Measurements from ENCODE around the gene TRAPPC3. TPM values are rescaled to one million over a fixed set of nuclear protein-coding genes. Genes with fewer than 3 reads are reported as not detected.
A peak's percentile ranks its signal among the peaks of the same experiment; 100 is the strongest.

TRAPPC3 gene
- total RNA-seq, 4 donors from 2014 or later, result 10.6 to 70.6 (median 38.1) TPM

DNA sequence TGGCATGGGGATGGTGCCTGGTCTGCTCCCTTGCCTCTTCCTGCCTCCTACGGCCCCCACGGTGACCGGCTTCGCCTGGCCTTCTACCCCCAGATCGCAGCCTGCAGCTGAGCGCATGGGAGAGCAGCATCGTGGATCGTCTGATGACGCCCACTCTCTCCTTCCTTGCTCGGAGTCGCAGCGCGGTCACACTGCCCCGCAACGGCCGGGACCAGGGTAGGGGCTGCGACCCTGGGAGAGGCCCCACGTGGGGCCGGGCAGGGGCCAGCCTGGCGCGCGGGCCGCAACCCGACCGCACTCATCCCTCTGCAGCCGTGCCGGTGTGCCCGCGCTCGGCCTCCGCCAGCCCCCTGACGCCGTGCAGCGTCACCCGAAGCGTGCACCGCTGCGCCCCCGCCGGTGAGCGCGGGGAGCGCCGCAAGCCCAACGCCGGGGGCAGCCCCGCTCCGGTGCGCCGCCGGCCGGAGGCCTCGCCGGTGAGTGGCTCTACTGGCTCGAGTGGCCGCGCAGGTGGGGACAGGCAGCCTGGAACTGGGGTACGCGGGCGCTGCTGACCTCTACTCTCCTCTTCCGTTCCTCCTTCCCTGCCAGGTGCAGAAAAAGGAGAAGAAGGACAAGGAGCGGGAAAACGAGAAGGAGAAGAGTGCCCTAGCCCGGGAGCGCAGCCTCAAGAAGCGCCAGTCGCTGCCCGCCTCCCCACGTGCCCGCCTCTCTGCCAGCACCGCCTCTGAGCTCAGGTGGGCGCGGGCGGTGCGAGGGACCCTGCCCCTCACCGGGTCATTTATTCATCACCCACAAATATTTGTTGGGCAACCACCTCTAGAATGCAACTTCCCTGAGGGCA is 27.0 kb upstream of the TRAPPC3 start:
- Histone ChIP-seq H3K4me3 (no peak overlapping the region), H3K9me3 (no peaks in the 10 kb centered on the region), H3K27ac (peak overlapping the region; percentile 28 to 35), H3K36me3 (no peaks in the 10 kb centered on the region), H3K27me3 (no peaks in the 10 kb centered on the region), H3K4me1 (peaks cover 0 to 4% of the 10 kb centered on the region in 2 donors)
- TF ChIP-seq, protein P1, sequence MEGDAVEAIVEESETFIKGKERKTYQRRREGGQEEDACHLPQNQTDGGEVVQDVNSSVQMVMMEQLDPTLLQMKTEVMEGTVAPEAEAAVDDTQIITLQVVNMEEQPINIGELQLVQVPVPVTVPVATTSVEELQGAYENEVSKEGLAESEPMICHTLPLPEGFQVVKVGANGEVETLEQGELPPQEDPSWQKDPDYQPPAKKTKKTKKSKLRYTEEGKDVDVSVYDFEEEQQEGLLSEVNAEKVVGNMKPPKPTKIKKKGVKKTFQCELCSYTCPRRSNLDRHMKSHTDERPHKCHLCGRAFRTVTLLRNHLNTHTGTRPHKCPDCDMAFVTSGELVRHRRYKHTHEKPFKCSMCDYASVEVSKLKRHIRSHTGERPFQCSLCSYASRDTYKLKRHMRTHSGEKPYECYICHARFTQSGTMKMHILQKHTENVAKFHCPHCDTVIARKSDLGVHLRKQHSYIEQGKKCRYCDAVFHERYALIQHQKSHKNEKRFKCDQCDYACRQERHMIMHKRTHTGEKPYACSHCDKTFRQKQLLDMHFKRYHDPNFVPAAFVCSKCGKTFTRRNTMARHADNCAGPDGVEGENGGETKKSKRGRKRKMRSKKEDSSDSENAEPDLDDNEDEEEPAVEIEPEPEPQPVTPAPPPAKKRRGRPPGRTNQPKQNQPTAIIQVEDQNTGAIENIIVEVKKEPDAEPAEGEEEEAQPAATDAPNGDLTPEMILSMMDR (IDR thresholded peaks at IDR 0.05), result no peak
- no peak for TF ChIP-seq POLR2A (IDR thresholded peaks at IDR 0.05)
- intact Hi-C loops (cut with DNase I; ENCODE audit: low total_unique reads), result no loop called here
- no peak for DNase-seq

DNA sequence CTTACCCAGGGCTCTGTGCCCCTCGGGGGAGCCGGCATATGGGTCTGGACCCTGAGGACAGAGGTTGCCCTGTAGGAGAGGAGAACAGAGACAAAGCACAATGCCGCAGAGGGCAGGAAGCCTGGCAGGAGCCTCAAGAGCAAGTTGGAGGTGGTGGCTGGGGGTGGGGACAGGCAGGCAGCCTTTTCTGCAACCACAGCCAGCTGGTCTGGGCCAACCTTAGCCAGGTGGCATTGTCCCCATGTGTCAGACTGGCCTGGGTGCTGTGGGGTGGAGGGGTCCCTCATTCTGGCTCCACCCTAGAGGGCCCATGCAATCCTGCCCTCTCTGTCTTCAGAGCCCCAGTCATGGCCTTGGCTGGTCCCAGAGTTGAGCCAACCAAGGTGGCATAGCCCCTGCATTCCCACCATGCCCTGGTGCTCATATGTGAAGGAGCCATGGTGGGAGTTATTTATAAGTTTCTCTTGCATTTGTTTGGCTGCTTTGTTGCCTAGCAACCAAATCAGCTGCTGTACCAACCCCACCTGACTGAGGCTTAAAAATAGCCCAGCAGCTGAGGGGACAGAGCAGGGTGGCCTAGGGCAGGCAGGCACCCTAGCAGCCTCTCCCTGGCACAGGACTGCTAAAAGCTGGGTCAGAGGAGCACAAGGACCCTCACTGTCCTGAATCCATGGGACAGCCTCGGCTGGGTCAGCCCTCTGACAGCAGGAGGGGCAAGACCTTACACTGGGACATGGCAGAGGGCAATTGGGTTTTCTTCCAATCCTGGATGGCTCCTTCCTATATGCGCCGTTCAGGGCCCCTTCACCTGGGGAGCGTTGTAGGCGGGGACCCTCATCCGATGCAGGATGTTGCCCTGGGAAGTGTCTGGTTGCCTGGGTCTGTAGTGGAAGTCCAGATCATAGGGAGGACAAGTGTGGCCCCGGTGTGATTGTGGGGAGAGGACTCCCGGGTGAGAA is 26.1 kb upstream of the TRAPPC3 start:
- no peak overlapping the region for H3K4me3 ChIP-seq
- intact Hi-C loops (cut with DNase I; ENCODE audit: low total_unique reads), result no loop called here
- peaks cover 0 to 4% of the 10 kb centered on the region in 2 donors for H3K4me1 ChIP-seq
- H3K36me3 ChIP-seq, result no peaks in the 10 kb centered on the region
- H3K27ac ChIP-seq, result peak overlapping the region; percentile 28 to 43
- DNase-seq, result no peak
- H3K9me3 ChIP-seq, result no peaks in the 10 kb centered on the region
- no peaks in the 10 kb centered on the region for H3K27me3 ChIP-seq
- TF ChIP-seq POLR2A (IDR thresholded peaks at IDR 0.05), result no peak
- TF ChIP-seq, protein P1 (IDR thresholded peaks at IDR 0.05), result no peak

- no peak overlapping the region for H3K4me3 ChIP-seq
- DNase-seq, result no peak
- H3K36me3 ChIP-seq, result no peaks in the 10 kb centered on the region
- H3K9me3 ChIP-seq, result no peaks in the 10 kb centered on the region
- H3K27me3 ChIP-seq, result no peaks in the 10 kb centered on the region
- TF ChIP-seq, protein P1 (IDR thresholded peaks at IDR 0.05), result no peak
- TF ChIP-seq POLR2A (IDR thresholded peaks at IDR 0.05), result no peak
- intact Hi-C loops (cut with DNase I; ENCODE audit: low total_unique reads), result no loop called here
- peaks cover 0 to 4% of the 10 kb centered on the region in 2 donors for H3K4me1 ChIP-seq
- peak overlapping the region; percentile 28 to 43 for H3K27ac ChIP-seq
These were observed 25.4 kb upstream of the TRAPPC3 start for GRCh38 chr1:36174713-36175112.

DNA sequence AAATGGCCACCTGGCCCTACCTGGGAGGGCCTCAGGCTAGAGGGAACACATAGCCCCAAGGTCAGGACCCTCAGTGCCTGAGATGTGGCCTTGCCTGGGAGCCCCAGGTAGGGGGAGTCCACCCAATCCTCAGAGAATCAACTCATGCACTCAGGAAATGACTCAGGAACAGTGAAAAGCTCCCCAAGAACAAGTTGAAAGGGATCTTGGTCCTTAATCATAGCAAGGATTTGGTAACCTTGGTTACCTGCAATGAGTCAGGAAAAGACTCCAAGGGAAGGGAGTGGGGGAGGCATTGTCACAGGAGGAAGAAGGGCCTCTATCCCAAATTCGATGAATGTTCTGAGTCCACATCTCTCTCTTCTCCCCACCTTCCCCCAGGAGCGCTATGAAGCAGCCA is 23.7 kb upstream of the TRAPPC3 start:
- intact Hi-C loops (cut with DNase I; ENCODE audit: low total_unique reads), result no loop called here
- no peak for TF ChIP-seq POLR2A (IDR thresholded peaks at IDR 0.05)
- TF ChIP-seq, protein P1 (IDR thresholded peaks at IDR 0.05), result no peak
- no peak for DNase-seq
- Histone ChIP-seq H3K27ac (no peak overlapping the region), H3K4me3 (no peak overlapping the region), H3K36me3 (no peaks in the 10 kb centered on the region), H3K9me3 (no peaks in the 10 kb centered on the region), H3K27me3 (no peaks in the 10 kb centered on the region), H3K4me1 (peaks cover 0 to 4% of the 10 kb centered on the region in 2 donors)
